ENCODE measurements around the gene TRAPPC1. TPM values are rescaled to one million over a fixed set of nuclear protein-coding genes. Genes with fewer than 3 reads are reported as not detected.
A peak's percentile ranks its signal among the peaks of the same experiment; 100 is the strongest.

TRAPPC1 gene
- total and polyA plus RNA-seq, 10 of the 15 experiments (the other 5 are each of a cell fraction or from before 2014, with no cell fraction given), result 31.3 to 306 (median 134) TPM

DNA sequence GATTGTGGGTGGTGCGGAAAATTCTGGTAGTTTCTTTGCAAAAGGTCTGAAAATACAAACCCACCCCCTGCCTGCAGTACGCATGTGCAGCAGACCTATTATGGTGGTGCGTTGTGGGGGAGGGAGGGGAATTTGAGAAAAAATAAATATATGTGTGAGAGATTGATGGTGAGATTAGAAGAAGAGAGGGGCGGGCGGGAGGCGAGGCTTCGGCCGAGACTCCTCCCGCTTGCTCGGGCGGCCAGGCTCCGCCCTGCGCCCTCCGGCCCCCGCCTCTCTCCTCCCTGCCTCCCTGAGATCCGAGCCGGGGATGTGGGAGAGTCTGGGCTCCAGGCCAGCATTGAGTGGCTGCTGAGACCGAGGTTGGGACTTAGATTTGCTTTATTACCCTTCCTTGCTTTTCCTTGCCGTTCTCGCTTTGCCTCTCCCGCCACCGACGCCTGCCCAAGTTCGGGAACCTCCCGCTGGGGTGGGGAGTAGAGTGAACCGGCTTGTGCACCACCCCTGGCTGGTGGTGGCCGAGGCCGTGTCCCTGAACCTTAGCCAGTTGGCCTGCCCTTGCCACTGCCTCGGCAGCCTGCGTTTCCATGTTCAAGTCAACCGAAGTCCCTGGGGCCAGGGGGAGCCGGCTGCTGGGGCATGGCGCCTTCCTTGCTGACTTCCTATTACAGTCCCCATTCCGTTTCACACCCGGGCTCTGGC is 44.1 kb downstream of the TRAPPC1 start:
- ChIA-PET CTCF (interaction anchor here (1.5 kb wide), 2 partner anchors 17 to 24 kb away, joined by 3 read pairs; no protein-coding TSS in a partner anchor), SMC1A (ENCODE audit: uncharacterized antibody, unreplicated experiment) (no interaction called here)
- under 1% methylated on average over 23 of the region's 35 CpGs for WGBS (ENCODE audit: insufficient coverage, insufficient replicate concordance, low lambda C conversion rate, missing lambda C conversion rate)
- TF ChIP-seq, protein P1, sequence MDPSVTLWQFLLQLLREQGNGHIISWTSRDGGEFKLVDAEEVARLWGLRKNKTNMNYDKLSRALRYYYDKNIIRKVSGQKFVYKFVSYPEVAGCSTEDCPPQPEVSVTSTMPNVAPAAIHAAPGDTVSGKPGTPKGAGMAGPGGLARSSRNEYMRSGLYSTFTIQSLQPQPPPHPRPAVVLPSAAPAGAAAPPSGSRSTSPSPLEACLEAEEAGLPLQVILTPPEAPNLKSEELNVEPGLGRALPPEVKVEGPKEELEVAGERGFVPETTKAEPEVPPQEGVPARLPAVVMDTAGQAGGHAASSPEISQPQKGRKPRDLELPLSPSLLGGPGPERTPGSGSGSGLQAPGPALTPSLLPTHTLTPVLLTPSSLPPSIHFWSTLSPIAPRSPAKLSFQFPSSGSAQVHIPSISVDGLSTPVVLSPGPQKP (IDR thresholded peaks at IDR 0.05; ENCODE audit: low read depth, low read length), result no peak
- TF ChIP-seq ASH2L (IDR thresholded peaks at IDR 0.05; ENCODE audit: borderline replicate concordance, low read depth) (no peak), EP300 (IDR thresholded peaks at IDR 0.05; ENCODE audit: borderline replicate concordance in 1 of 2, control insufficient read depth in 1 of 2, low read depth in 2 of 2, low read length in 2 of 2) (peak in 1 of 2 experiments; percentile 54; a peak in 2 of 4 replicates), NFIC (IDR thresholded peaks at IDR 0.05; ENCODE audit: low read depth, low read length) (no peak), KAT2A (conservative IDR thresholded peaks at IDR 0.05; ENCODE audit: control insufficient read depth, low read depth, low read length) (no peak), BMI1 (IDR thresholded peaks at IDR 0.05; ENCODE audit: borderline replicate concordance) (no peak), KLF5 (IDR thresholded peaks at IDR 0.05; ENCODE audit: partially characterized antibody) (no peak), POLR2AphosphoS5 (IDR thresholded peaks at IDR 0.05; ENCODE audit: low read length) (no peak), RFX5 (IDR thresholded peaks at IDR 0.05; ENCODE audit: low read depth, low read length) (0 out of 2 replicates have a peak, but pooled peaks have one; percentile 41), SMAD1 (IDR thresholded peaks at IDR 0.05; ENCODE audit: low read depth, partially characterized antibody) (no peak), PAX5 (IDR thresholded peaks at IDR 0.05; ENCODE audit: borderline replicate concordance, low read depth, low read length) (no peak), NR2C2 (IDR thresholded peaks at IDR 0.05; ENCODE audit: borderline replicate concordance, control insufficient read depth, insufficient read length, low read depth) (no peak), GABPA (IDR thresholded peaks at IDR 0.05; ENCODE audit: low read depth) (no peak), EZH2 (IDR thresholded peaks at IDR 0.05; ENCODE audit: borderline replicate concordance, control insufficient read depth, low read depth, low read length) (no peak), ZNF384 (IDR thresholded peaks at IDR 0.05; ENCODE audit: borderline replicate concordance, low read depth, low read length) (peak; percentile 48), NBN (IDR thresholded peaks at IDR 0.05) (0 out of 2 replicates have a peak, but pooled peaks have one; percentile 31), MTA3 (IDR thresholded peaks at IDR 0.05; ENCODE audit: borderline replicate concordance, low read length) (no peak), NRF1 (conservative IDR thresholded peaks at IDR 0.05; ENCODE audit: low read depth, low read length) (peak; percentile 72), BACH1 (IDR thresholded peaks at IDR 0.05; ENCODE audit: borderline replicate concordance) (peak; percentile 70; the same call in 1 of the 2 replicates)
- TF ChIP-seq, protein P2, sequence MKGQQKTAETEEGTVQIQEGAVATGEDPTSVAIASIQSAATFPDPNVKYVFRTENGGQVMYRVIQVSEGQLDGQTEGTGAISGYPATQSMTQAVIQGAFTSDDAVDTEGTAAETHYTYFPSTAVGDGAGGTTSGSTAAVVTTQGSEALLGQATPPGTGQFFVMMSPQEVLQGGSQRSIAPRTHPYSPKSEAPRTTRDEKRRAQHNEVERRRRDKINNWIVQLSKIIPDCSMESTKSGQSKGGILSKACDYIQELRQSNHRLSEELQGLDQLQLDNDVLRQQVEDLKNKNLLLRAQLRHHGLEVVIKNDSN (IDR thresholded peaks at IDR 0.05; ENCODE audit: borderline replicate concordance, extremely low read length, insufficient read depth, low read depth, low read length), result no peak
- TF ChIP-seq, protein P3, sequence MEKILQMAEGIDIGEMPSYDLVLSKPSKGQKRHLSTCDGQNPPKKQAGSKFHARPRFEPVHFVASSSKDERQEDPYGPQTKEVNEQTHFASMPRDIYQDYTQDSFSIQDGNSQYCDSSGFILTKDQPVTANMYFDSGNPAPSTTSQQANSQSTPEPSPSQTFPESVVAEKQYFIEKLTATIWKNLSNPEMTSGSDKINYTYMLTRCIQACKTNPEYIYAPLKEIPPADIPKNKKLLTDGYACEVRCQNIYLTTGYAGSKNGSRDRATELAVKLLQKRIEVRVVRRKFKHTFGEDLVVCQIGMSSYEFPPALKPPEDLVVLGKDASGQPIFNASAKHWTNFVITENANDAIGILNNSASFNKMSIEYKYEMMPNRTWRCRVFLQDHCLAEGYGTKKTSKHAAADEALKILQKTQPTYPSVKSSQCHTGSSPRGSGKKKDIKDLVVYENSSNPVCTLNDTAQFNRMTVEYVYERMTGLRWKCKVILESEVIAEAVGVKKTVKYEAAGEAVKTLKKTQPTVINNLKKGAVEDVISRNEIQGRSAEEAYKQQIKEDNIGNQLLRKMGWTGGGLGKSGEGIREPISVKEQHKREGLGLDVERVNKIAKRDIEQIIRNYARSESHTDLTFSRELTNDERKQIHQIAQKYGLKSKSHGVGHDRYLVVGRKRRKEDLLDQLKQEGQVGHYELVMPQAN (conservative IDR thresholded peaks at IDR 0.05), result no peak

More for the DNA sequence above, 44.1 kb downstream of the TRAPPC1 start:
- H3K4me2 ChIP-seq (ENCODE audit: control insufficient read depth, insufficient read depth), result peak overlapping the region; percentile 96
- H3K27me3 ChIP-seq (replicated peaks in 1 of 2; ENCODE audit: control insufficient read depth in 2 of 2, insufficient read depth in 2 of 2, low read length in 1 of 2), result no peaks in the 10 kb centered on the region
- ATAC-seq (peak; percentile 82), FAIRE-seq (peak; percentile 72), DNase-seq (ENCODE audit: low read depth, low spot score) (peak; percentile 75)
- in situ Hi-C loops (cut with MboI) (no loop called here), intact Hi-C loops (cut with micrococcal nuclease; ENCODE audit: unreplicated experiment) (no loop called here)
- H3K9me3 ChIP-seq (replicated peaks; ENCODE audit: control insufficient read depth, insufficient read depth, low read length), result no peaks in the 10 kb centered on the region
- H2AFZ ChIP-seq (ENCODE audit: control insufficient read depth, low read depth, low read length), result peak overlapping the region; percentile 76
- H3K4me3 ChIP-seq, result peak overlapping the region; percentile 88
- peaks cover 7 to 8% of the 10 kb centered on the region in 2 experiments; a peak in 3 of 4 replicates for H3K36me3 ChIP-seq (ENCODE audit: control insufficient read depth in 2 of 2, insufficient read depth in 2 of 2, low read length in 1 of 2)
- H3K4me1 ChIP-seq (ENCODE audit: control insufficient read depth, insufficient read depth, low read length), result peaks cover 6% of the 10 kb centered on the region
- ChIA-PET POLR2A (no interaction called here), RAD21 (ENCODE audit: unreplicated experiment) (no interaction called here)
- peak overlapping the region; percentile 87 for H3K9ac ChIP-seq (ENCODE audit: control insufficient read depth, insufficient read depth, low read length)
- no TSS peak for BruUV-seq (replicated peaks)
- peak overlapping the region; percentile 91 for H3K27ac ChIP-seq (ENCODE audit: control insufficient read depth, insufficient read depth)
- no peaks in the 10 kb centered on the region for H4K20me1 ChIP-seq (ENCODE audit: control insufficient read depth, insufficient read depth)
- peaks cover 45% of the 10 kb centered on the region for H3K79me2 ChIP-seq (ENCODE audit: control insufficient read depth, insufficient read depth, low read length)

Measured in GM12878 (cell line).